Testis (tissue), 2 donors: Measurements from ENCODE around the gene CCM2L.

Experiments
- CTCF ChIP-seq, 3 experiments: fragments of 450-650 bp in 2 of 3; fragments of 200-600 bp in 1 of 3; sonication (generic) in 1 of 3; IDR thresholded peaks; one replicate each; pipeline ENCODE4 v1.5.1; 2016 to 2019; ENCODE audit warnings: antibody characterized with exemption in 3 of 3, mild to moderate bottlenecking in 2 of 3, moderate library complexity in 1 of 3
- POLR2A ChIP-seq: fragments of 450-650 bp; IDR thresholded peaks from one replicate; pipeline ENCODE4 v1.6.1; 2017; ENCODE audit warnings: antibody characterized with exemption, mild to moderate bottlenecking, moderate library complexity

- TF ChIP-seq CTCF (IDR thresholded peaks at IDR 0.05): no peak
- no peak for TF ChIP-seq POLR2A
These were observed 8.3 kb downstream of the CCM2L start for GRCh38 chr20:32018269-32019155.
